Endometrium (tissue), 2 donors: Measurements from ENCODE around the gene RALY.

ENCODE experiments used
- FAIRE-seq: peaks from 2 replicates; lab custom pipeline; 2012; peaks lifted over from hg19 to GRCh38; lab: Jason Lieb, UNC
- donor health status: control.
- donor health status: control.

RALY gene

DNA sequence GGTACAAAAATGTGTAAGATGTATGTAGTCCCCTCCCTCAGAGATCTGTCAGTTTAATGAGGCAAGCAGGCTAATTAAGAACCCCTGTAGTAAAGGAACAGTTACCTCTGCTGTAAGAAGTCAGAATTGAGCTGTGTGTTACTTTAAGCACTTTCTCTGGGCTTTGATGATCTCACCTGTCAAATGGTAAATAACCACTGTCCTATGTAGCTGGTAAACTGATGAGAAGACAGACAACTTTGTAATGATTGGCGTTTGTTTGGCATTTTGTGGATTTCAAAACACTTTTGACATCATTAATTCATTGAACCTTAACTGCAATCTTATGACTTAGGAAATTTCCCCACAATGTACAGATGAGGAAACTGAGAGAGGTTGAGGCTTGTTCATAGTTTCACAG lies 55.7 kb downstream of the RALY start:
- no peak for FAIRE-seq

DNA sequence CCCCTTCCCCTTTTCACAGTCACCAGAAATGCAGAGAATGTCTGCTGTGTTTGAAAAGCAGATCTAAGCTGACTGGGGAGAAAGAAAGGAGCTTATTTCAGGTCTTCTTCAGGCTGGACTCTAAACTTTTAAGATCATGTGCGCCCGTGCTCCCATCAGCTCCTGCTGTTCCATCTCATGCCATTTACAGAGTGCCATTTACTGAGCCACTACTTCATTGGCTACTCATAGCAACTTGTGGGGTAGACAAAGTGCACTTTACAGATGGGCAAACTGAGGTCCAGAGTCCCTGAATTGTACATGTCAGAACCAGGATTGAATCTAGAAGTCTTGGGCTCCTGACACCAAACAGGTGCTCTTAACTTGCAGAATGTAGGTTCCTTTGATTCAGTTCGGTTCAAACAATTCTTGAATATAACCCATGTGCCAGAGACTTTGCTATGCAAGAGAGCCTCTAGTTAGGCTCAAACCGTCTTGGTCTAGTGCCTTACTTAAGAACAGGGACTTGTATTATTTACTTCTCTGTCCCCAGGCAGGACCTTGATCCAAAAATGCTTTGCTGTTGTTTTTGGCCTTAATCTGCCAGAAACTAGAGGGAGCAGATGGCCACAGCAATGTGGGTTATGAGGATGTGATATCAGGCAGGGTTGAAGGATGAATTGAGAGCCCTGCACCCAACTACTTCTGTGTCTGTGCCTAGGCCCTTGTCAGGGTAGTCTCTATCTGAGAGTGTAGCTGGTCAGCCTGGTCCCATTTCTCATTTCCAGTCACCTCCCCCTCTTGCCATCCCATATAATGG lies 56.4 kb downstream of the RALY start:
- FAIRE-seq = no peak

DNA sequence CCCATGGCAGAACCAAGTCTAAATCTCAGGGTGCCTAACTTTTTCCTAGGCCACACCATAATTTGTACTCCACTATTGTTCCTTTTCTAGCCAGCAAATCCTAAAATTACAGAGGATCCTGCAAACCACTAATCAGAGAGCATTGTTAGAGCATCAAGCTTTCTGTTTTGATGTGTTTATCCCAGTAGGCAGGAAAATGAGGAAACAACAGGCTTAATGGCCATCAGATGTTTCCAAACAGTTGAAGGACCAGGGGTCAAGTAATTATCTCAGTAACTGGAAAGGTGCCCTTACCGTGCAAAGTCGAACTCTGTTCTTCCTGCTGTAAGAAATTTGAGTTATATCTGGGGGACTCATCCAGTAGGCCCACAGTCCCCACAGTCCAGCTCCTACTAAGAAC lies 58.7 kb downstream of the RALY start:
- no peak for FAIRE-seq

DNA sequence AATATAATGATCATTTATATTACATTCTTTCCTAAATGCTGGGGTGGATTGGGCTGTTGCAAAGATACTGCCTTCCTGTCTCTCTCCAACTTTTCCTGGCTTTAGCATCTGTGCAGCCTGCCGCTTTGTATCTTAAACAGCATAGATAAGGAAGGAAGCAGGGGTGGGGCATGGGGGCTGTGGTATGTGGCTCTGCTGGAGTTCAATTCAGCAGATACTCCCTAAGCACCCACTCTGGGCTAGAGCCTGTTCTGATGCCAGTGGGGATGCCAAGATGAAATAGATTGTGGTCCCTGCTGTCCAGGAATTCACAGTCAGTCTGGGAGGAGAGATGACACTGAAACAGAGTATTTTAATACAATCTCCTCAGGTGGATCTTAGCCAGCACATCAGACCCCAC lies 61.6 kb downstream of the RALY start:
- FAIRE-seq = no peak

DNA sequence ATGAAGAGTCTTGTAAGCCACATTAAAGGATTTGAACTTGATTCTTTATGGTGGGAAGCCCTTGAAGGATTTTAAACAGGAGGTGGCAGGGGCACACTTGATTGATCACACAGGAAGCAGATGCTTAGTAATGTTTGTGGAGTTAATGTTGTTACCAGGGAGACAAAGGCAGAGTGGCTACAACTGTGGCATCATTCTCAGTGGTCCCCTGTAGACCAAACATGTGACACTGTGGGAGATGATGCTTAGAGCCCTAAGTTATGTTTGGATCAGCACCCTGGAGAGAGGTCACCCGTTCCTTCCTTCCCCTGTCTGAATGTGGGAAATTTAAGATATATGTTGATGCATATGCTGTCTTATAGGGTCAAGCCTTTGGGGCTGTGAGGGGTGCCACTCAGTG lies 65.1 kb downstream of the RALY start:
- FAIRE-seq = no peak

- no peak for FAIRE-seq
Observed at GRCh38 chr20:34060970-34061369, 67.3 kb downstream of the RALY start.

- FAIRE-seq = no peak
Observed at GRCh38 chr20:34061695-34062094, 68.0 kb downstream of the RALY start.

GRCh38 chr20:34062570-34063482 lies 69.1 kb downstream of the RALY start:
- FAIRE-seq = no peak

DNA sequence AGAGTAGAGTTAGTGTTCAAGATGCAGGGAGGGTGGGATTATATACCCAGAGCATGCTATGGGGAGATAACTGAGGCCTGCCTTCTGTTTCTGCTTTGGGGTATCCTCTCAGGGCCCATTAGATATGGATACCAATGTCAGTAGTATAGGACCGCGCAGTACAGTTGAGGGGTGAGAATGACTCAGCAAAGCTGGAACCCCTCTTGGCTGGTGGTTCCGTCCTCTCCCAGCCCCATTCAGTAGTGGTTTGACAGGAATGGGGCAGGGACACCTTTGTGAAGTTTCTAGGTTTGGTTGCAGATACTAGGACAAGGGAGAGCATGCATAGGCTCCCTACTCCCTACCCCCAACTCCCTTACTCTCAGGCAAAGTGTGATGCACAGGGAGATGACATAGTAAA lies 70.6 kb downstream of the RALY start:
- FAIRE-seq = no peak

- FAIRE-seq = no peak
Observed at GRCh38 chr20:34065260-34065659, 71.5 kb downstream of the RALY start.

GRCh38 chr20:34066476-34067090 lies 72.9 kb downstream of the RALY start:
- FAIRE-seq = no peak

DNA sequence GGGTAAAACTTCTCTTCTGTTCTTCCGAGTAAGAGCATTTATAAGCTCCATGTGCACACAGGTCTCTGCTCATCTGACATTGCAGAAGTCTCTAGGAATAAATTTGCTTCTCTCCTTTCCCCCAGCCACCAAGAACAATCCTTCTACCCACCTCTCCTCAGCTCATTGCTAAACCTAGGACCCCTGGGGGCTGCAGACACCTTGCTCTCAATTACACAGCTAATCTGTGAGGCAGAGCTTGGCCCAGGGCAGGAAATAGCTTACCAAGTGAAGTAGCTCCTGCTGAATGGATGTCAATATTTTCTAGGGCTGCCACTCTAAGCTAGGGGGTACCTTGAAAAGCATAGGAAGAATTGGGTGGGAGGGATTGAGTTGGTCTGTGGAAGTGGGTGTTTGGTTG lies 74.3 kb downstream of the RALY start:
- no peak for FAIRE-seq

DNA sequence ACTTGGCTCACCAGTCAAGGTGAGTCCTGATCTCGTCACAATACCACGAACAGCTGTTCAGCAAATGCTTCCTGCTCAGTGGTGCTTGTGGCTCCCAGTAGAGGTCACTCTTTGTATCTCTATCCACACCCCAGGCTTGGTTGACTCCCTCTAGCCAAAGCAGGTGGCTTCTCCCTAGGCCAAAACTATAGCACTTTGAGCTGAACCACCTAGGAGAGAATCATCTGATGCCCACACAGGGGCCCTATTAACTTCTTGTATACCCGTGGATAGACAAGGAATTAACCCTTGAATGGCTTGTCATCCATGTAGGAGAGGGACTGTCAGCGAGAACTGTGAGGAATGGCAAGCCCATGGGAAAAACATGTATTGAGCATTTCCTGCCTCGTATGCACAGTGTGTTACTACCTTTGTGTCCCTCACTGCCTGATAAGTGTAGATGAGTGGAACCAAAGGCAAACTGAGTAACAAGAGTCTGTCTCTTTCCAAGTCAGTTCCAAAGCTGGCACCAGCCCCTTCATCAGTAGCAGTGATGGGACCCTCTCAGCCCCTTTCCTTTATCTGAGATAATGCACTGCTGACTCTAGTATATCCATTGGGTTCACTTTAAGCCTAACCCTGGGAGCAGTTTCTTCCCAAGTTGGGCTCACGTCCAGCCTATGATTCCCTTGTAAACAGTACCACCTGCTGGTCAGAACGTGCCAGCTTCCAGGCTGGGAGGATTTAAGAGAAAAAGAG lies 75.8 kb downstream of the RALY start:
- FAIRE-seq = peak; percentile 79

GRCh38 chr20:34070079-34070439 lies 76.3 kb downstream of the RALY start:
- FAIRE-seq = no peak

- FAIRE-seq = no peak
Observed at GRCh38 chr20:34070859-34071258, 77.1 kb downstream of the RALY start.

- FAIRE-seq = no peak
Observed at GRCh38 chr20:34072076-34072475, 78.4 kb downstream of the RALY start.

DNA sequence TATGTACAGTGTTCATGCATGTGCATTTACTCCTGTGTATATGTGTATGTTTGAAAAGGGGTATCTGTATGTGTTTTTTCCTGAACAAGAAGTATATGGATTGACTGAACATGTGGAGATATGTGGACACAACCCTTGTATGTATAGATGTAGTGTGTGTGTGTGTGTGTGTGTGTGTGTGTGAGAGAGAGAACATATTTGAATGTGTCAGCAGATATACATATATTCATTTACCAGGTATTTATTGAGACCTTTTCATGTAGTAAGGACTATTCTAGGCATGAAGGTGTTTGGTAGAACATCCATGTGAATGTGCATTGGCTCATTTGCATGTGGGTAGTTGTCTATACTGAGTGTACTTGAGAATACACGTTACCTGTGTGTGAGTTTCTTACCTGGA lies 79.1 kb downstream of the RALY start:
- no peak for FAIRE-seq

GRCh38 chr20:34074101-34074760 lies 80.5 kb downstream of the RALY start:
- no peak for FAIRE-seq

- no peak for FAIRE-seq
Observed at GRCh38 chr20:34075647-34076046, 81.9 kb downstream of the RALY start.

- FAIRE-seq = no peak
Observed at GRCh38 chr20:34076952-34077351, 83.2 kb downstream of the RALY start.

- no peak for FAIRE-seq
Observed at GRCh38 chr20:34078540-34078939, 84.8 kb downstream of the RALY start.

DNA sequence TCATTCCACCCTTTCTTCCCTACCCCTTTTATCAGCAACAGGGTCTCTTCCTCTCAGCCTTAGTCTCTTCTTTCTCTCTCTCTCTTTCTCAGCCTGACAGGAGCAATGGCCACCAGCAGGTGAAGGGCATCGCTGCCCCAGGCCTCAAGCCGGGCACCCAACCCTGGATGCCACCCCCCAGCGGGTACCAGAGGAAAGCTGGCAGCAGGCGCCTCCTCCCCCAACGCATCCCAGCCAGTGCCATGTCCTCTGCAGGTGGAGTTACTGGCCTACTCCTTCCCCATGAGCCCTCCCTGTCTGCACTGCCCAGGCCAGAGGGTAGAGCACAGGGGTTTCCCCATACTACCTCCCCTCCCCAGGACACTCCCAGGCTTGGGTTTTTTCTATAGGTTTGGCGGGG lies 86.1 kb downstream of the RALY start:
- no peak for FAIRE-seq
